KMS-11 (cell line): ENCODE measurements around the gene KCNQ1OT1.

Experiments used
- H2AFZ ChIP-seq: fragments of 200-600 bp; sonication (generic); 2 replicates; pipeline ENCODE4 v1.6.1; 2016; ENCODE audit warnings: antibody characterized with exemption, mixed run types, low read depth
- H3K27ac ChIP-seq: fragments of 200-600 bp; sonication (generic); 2 replicates; pipeline ENCODE4 v1.6.1; 2016; ENCODE audit warnings: mild to moderate bottlenecking, mixed run types
- H3K27me3 ChIP-seq: fragments of 200-600 bp; sonication (generic); 2 replicates; pipeline ENCODE4 v1.6.1; 2017; ENCODE audit warnings: mild to moderate bottlenecking, low read depth, mixed run types, moderate library complexity; ENCODE audit not compliant: insufficient read depth
- H3K36me3 ChIP-seq: fragments of 200-600 bp; sonication (generic); 2 replicates; pipeline ENCODE4 v1.6.1; 2017; ENCODE audit warnings: mild to moderate bottlenecking, mixed run types; ENCODE audit not compliant: insufficient read depth
- H3K4me1 ChIP-seq: fragments of 200-600 bp; sonication (generic); 2 replicates; pipeline ENCODE4 v1.6.1; 2016; ENCODE audit warnings: mild to moderate bottlenecking, low read depth, mixed run types; ENCODE audit not compliant: poor library complexity, severe bottlenecking
- H3K4me2 ChIP-seq: fragments of 200-600 bp; sonication (generic); 2 replicates; pipeline ENCODE4 v1.7.0; 2016; ENCODE audit warnings: mild to moderate bottlenecking, mixed run types
- H3K4me3 ChIP-seq: fragments of 200-600 bp; sonication (generic); IDR thresholded peaks from 2 replicates; pipeline ENCODE4 v1.6.1; 2017; ENCODE audit warnings: low read depth, low read length, mixed read lengths; ENCODE audit not compliant: insufficient read depth
- H3K79me2 ChIP-seq: fragments of 200-600 bp; sonication (generic); 2 replicates; pipeline ENCODE4 v1.6.1; 2016; ENCODE audit warnings: low read depth, mixed run types; ENCODE audit not compliant: insufficient read depth
- H3K9ac ChIP-seq: fragments of 200-600 bp; sonication (generic); 2 replicates; pipeline ENCODE4 v1.6.1; 2016; ENCODE audit warnings: mild to moderate bottlenecking, mixed run types
- H4K20me1 ChIP-seq: fragments of 200-600 bp; sonication (generic); 2 replicates; pipeline ENCODE4 v1.6.1; 2016; ENCODE audit warnings: mild to moderate bottlenecking, mixed run types; ENCODE audit not compliant: insufficient read depth
- TF ChIP-seq, protein P1 (sequence below): fragments of 200-600 bp; sonication (generic); conservative IDR thresholded peaks from 2 replicates; pipeline ENCODE4 v1.6.1; 2017; ENCODE audit warnings: low read depth, mild to moderate bottlenecking, antibody characterized with exemption, low read length, moderate library complexity, mixed read lengths

Gene KCNQ1OT1

DNA sequence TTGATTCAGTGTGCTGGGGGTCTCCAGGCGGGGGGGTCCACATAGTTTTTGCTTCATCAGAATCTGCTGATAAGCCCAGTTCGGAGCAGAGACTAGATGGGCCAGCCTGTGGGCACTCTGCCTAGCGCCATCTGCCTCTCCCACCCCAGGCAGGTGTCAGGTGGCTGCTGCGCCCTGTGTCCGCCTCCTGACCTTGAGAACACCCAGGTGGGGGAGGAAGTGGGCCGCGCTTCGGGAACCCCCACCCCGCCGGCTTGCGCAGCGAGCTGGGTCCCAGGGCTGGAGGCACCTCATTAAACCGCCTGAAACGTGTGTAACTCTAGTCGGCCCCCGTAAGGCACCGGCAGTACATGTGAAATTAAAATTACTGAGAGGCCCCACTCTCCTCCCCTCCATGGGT, 141.4 kb downstream of the KCNQ1OT1 start:
- Histone ChIP-seq H3K36me3 (no peaks in the 10 kb centered on the region), H3K79me2 (no peaks in the 10 kb centered on the region), H4K20me1 (no peaks in the 10 kb centered on the region), H3K9ac (no peak overlapping the region), H3K4me1 (no peaks in the 10 kb centered on the region), H3K4me2 (no peak overlapping the region), H3K4me3 (no peak overlapping the region), H2AFZ (no peak overlapping the region), H3K27me3 (no peaks in the 10 kb centered on the region), H3K27ac (no peak overlapping the region)
- TF ChIP-seq, protein P1, sequence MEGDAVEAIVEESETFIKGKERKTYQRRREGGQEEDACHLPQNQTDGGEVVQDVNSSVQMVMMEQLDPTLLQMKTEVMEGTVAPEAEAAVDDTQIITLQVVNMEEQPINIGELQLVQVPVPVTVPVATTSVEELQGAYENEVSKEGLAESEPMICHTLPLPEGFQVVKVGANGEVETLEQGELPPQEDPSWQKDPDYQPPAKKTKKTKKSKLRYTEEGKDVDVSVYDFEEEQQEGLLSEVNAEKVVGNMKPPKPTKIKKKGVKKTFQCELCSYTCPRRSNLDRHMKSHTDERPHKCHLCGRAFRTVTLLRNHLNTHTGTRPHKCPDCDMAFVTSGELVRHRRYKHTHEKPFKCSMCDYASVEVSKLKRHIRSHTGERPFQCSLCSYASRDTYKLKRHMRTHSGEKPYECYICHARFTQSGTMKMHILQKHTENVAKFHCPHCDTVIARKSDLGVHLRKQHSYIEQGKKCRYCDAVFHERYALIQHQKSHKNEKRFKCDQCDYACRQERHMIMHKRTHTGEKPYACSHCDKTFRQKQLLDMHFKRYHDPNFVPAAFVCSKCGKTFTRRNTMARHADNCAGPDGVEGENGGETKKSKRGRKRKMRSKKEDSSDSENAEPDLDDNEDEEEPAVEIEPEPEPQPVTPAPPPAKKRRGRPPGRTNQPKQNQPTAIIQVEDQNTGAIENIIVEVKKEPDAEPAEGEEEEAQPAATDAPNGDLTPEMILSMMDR: no peak
